SW480 (cell line): Measurements from ENCODE around the gene CCNY.

Experiments
- DNase-seq: peaks from one replicate; pipeline ENCODE4 v3.0.0-alpha.2; 2016; ENCODE audit warnings: low spot score

Gene CCNY

DNA sequence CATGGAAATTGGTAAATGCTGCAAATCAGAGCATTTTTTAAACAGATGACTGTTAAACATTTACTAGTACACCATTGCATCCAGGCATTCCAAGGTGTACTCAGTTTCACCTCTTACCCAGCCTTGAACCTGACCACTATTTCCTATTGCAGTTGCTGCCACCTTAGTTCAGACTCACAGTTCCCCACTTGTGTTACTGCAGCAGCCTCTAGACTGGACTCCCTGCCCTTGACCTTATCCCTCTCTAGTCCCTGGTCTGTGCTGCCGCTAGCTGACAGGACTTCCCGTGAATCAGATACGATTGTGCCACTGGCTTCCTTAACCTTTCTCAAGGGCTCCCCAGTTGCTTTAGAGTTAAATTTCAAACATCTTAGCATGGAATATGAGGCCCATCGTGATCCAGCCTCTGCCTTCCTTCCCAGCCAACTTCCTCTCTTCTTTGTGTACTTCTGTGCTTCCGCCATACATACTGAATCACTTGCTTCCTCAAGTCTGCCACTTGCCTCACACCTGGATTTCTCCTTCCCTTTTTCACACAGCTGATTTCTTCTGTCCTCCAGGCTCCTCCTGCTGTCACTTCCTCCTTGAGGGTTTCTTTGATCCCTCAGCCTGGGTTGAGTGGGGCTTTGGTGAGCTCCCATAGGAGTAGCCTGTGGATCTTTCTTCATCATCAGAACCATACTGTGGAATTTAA lies 150.1 kb downstream of the CCNY start:
- DNase-seq = no peak

DNA sequence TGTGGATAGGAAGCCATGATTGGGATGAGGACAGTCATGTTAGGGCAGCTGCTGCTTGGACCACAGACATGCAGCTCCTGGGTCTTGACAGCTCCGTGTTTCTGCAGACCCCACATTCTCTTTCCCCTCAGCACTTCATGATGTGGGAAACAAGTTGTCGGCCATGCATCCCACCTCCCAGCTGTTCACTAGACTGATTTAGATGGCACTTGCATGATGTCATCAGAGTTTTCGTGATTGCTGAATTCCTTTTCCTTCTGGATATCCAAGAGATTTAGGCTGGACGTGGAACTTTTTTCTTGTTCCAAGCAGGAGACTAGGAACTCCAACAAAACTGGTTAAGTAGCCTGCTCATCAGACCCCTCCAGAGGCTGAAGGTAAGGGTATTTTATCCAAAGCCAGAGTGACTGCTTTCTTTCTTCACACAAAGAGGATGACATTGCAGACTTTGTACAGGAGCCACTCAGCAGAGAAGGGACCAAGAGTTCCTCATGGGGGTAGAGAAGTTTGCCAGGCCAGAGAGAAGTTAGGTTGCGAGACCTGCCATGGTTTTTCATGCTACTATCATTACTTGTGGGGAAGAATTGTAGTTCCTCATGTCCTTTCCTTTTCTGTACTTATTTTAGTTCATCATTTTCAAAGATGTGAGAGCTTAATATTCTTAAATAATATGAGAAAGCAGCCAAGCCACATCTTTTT lies 151.2 kb downstream of the CCNY start:
- DNase-seq = no peak

DNA sequence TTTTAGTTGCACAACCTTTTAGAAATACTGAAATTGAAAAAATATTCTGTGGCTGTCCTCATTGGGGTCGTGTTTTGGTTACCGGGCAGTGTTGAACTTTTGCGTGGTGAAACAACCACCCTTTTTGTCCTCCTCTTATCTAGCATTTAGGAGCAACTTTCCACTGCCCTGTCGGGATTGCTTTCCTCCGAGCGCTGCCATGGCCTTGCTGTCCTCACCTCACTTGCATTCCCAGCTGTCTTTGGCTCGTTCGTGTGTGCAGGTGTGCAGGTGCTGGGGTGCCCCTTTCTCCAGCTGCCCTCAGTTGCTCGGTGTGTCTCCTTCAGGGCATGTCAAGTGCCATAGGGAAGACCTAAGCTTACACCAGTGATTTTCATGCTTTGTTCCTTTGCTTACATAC lies 151.9 kb downstream of the CCNY start:
- DNase-seq = no peak

DNA sequence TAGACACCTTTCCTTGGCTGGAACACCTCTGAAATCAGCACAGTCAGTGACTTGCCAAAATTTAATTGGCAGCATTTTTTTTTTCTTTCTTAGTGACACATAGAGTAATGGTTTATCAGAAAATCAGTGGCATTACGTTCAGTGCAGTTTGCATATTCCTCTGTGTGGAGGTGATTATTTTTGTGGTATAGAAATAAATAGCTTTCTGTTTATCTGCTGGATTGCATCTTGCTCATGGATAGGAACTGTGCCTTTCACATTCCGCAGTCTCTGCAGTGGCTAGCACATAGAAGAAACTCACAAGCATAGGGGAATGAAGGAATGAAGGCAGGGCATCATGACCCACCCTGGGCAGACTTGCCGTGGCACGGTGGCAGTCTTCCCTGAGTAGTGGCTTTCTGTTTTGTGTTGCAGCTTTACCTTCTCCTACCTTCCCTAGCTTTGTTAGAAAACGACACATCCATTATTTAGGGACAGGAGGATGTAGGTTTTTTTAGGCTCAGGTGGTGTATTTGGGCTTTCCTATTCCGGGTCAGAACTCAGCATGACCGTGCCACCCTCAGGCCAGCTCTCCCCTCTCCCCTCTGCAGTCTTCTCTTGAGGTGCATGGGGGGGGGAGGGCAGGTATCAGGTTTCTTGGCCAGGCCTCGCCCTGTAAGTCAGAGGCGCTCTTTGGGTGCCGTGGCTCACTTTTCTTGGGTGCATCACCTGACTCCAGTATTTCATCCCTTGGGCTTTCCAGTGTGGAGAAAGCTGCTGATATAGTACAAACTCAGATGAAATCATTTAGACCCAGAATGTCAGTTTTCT lies 156.3 kb downstream of the CCNY start:
- no peak for DNase-seq

DNA sequence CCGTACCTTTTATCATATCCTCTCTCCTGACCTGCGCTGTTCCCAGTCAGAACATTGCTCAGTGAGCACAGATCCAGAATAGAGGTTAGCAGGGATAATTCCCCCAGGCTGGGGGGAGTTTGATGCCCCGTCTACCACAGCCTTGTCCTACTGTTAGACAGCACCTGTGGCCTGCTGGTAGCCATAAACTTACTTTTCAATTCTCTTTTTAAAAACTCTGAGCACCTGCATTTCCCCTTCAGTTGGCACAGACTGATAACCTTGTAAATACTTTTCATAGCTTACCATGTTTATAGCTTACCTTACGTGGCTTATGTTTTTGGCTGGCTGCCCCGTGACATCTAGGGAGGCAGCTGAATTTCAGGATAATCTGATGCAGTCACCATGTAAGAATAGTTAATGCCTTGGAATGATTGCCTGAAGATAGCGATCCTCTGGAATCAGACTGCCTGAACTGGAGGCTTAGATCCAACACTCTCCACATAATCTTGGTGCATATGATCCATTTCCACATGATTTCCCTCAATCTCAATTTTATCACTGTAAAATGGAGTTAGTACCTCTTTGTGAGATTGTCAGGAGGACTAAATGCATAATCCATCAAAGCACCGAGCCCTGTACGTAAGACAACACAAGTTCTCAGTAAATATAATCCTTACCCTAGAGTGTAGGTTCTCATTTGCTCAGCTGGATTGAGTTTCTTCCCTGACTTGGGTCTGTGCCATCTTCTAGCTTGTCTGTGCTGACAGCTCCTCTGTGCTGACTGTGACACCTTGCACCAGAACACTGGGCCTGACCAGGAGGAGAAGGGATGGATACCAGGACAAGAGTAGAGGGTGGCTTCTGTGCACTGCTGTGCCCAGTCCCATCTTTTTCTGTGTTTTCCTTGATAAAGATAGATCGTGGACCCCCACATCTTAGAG lies 157.1 kb downstream of the CCNY start:
- no peak for DNase-seq

DNA sequence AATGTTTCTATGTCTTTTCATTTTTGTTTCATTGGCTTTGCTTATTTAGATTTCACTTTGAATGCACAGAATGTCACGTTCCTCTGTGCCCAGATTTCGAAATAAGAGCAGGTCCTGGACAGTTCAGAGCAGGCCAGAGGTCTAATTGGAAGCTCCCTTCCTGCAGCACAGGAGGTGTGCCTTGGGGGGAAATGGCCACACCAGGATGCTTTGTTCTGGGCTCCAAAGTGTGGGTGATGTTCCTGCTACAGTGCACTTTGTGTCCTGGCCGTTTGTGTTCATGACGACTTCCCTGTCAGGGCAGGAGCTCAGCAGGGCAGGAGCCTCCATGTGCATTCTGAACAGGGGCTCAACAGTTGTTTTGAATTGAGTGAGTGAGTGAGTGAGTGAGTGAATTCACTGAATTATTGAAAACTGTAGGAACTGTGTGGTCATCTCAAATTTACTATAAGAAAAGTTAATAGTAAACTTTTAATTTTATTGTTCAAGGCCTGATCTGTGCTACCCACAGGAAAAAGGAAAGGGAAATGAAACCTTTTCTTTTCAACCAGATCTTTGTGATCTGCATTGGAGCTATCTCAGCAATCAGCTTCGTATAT lies 159.3 kb downstream of the CCNY start:
- no peak for DNase-seq

DNA sequence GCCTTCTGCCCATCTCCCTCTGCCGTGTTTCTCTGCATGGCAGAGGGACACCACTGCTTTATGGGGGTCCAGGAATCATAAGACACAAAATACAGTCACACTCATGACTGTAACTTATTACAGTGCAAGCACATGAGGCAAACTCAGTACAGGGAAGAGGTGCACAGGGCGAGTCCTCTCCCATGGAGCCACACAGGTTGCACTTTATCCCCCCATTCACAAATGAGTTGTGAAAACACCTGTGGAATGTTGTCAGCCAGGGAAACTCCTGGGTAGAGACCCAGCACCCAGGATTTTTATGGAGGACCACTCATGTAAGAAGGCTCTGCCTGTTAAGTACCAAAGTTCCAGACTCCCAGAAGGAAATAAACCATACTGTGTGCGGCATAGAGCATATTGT lies 161.6 kb downstream of the CCNY start:
- DNase-seq = no peak

DNA sequence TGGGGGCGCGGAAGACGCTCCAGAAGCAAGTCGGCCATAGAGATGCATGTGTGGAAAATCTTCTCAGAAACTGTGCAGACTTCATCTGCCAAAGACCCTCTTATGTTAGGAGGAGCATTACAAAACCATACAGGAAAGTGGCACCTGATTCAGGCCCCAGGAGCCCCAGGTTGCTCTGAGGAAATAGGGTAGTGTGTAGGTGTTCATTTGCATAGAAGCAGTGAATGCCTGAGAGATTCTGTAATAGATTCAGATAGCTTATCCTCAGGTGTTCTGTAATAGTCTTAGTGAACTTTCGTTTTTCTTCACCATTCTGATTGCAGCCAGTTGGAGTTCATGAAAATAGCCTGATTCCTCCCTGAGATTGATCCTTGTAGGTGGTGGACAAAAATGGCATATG lies 162.4 kb downstream of the CCNY start:
- no peak for DNase-seq

DNA sequence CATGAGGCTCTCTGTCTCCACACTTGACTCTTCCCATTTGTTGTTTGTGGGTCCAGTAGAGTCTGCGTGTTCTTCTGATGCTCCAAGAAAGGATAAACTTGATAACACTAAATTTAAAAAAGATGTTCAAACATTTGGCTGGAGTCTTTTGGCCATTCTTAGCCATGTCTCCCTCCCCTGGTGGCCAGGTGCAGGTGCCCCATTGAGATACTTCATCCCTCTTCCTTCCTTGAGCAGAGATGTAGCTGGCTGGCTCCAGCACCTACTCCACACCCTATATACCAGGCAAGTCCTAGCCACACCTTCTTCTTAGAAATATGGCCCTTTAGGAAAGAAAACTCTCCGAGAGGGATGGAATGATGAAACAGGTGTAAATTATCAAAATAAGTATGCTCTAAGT lies 165.6 kb downstream of the CCNY start:
- DNase-seq = no peak

DNA sequence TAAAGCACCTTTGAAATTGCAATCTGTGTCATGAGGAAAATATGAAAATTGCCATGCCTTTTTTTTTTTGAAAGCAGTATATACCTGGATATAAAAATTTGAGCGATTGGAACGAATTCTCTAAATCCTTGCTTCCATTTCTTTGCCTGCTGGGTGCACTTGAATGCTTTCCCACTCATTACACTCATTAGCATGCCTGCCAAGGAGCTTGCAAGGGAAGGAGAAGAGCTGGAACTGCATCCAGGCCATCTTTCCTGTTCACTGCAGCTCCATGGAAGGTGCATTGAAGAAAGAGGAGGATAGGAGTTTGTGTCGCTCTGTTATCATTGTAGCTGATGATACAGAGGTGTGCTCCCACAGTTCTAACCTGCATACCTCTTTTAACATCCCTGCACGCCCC lies 166.4 kb downstream of the CCNY start:
- DNase-seq = no peak

DNA sequence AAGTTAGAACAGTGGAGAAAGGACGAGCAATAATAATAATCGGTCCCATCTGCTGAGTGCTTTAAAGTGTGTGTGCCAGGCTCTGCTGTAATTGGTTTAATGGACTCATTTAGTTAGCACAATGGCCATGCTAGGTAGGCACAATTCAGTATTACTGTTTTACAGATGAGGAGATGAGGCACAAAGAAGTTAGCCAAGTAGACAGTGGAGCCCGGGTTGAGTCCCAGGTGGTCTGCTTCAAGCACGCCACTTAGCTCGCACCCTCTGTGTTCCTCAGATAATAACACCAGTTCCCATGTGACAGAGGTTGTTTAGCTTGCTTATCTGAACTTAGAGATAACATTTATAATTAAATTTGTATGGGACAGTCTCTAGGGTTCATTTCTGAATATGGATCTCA lies 167.3 kb downstream of the CCNY start:
- DNase-seq = no peak

DNA sequence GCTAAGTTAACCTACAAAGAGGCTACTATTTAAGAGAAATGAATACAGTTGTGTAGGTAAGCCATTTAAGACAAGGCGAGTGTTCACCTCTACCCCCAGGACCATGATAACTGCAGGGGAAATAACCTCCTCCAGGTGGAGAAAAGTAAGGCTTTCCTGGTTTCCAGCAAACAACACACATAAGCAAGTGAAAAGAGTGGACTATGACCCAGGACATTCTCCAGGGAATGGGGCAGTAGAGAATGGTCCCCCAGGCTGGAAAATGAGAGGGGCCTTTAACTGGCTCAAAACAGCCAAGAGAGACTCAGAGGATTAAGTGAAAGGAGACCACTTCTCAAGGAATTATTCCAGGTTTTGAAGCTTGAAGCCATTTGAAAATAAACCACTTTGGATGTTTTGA lies 167.8 kb downstream of the CCNY start:
- no peak for DNase-seq

DNA sequence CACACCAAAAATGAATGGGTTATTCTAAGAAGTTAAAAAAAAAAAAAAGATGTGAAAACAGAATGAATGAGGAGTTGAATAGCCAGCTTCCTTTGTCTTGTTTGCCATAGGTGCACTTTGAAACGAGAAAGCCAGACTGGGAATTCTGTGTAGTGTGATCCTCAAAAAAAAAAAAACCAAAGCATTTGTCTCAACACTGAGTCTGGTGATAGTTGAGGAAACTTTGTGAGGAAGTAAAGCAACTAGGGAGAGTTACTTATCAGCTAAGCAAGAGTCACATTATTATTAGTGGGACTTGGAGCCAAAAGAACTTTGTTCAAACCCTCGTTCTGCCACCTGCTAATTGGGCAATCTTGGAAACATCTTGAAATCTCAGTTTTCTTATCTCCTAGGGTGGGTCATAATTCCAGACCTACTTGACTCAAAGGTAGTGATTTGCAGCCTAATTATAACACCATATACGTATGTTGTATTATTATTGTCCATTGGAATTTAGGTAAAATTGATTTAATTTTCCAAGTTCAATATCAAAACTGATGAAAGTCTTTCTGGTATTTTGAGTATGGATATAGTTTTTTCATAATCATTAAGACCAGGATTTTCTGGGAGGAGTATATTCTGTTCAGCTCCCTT lies 169.0 kb downstream of the CCNY start:
- DNase-seq = no peak

DNA sequence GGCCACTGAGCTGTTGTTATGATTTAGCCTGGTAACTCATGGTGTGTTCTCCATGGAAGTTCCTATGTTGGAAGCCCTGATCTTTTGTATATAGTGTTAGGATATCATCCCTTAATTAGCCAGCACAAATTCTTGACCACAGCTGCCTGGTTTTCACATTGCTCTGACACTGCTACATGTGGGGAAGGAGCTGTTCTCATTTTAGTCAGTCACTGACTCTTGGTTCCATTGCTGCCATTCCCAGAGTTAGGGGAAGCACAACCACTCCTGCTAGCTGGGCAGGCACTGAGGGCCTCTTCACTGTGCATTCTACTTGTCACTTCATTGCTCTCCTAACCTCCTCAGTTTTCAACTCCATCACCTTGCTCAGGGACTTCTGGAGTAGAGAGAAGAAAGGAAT lies 170.4 kb downstream of the CCNY start:
- DNase-seq = no peak

DNA sequence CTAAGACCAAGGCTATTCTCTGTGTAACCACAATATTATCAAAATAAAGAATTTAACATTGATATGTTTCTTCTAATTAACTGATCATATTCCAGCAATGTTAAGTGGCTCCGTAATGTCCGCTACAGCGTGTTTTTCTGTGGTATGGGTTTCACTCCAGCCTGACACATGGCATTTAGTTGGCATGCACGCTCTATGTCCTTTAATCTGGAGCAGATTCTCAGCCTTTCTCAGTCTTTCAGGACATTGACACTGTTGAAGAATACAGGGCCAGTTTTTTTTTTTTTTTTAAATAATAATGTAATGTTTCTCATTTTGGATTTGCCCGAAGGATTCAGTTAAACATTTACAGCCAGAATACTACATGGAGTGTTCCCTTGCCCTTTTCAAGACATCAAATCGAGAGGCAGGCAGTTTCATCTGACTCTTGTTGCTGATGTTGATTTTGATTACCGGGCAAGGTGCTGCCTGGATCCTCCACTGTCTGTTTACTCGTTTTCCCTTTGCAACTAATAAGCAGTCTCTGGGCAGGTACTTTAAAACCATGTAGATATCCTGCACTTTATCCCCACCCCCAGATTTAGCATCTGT lies 171.3 kb downstream of the CCNY start:
- no peak for DNase-seq

DNA sequence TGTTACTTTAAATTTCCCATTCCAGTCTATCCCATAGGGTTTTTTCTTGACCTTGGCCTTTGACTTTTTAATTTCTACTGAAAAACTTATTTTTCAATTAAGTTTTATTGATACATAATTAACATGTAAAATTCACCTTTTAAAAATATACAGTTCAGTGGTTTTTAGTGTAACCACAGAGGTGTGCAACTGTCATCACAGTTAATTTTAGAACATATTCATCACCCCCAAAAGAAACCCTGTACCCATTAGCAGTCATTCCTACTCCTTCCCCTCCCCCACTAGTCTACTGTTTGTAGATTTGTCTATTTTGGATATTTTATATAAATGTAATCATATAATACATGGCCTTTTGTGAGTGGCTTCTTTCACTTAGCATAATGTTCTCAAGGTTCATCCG lies 172.3 kb downstream of the CCNY start:
- no peak for DNase-seq

DNA sequence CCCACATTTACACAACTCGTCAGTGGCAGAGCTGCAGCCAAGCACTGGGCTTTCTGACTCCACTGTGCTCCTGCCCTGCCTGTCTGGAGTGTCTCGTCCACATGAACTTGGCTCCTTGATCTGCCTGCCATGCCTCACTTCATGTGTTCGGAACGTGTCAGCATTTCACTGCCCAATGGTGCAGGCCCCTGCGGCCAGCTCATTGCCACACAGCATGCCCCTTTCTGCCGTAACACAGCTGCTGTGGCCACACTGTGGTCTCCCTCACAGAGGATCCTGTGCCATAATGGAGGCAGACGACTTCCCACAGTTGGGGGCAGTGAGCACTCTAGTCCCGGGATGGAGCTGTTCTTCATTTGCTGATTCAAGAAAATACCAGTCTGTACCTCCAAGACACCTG lies 174.6 kb downstream of the CCNY start:
- no peak for DNase-seq

DNA sequence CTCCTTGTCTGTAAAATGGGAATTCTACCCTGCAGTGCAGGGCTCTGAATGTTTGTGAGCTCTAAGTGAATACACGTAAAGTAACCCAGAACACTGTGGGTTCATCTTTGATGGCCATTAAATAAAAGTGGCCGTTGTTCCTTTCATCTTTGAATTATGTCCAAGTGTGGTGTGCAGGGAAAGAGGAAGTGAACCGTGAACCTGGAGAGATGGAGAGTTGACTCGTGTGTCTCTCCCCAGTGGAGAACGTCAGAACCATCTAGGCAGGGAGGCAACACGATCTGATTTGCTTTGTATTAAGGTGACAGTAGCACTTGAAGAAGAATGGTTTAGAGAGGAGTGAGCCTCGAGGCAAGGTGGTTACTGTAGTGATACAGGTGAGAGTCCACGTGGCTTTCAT lies 175.3 kb downstream of the CCNY start:
- no peak for DNase-seq

DNA sequence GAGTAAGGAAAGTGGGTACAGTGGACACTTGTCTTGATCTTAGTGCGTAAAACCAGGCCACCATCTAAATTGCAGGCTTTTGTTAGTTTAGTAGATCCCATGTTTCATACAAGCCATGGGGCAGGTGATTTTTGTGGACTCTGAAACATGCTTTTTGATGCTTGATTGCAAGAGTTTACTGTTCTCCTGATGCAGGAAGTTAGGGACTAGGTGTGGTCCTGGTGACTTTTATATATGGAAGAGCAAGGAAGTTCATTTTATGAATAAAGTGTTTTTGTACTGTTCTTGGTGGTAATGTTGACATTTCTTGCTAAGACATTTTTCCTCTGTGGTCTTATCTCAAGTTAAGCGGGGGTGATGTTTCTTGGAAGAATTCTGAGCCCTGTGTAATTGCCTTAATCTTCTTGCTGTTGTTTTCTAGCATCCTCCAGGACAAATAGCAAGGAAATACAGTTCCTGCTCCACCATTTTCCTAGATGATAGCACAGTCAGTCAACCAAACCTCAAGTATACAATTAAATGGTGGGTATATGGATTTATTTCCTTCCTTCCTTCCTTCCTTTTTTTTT lies 179.9 kb downstream of the CCNY start:
- DNase-seq = no peak

DNA sequence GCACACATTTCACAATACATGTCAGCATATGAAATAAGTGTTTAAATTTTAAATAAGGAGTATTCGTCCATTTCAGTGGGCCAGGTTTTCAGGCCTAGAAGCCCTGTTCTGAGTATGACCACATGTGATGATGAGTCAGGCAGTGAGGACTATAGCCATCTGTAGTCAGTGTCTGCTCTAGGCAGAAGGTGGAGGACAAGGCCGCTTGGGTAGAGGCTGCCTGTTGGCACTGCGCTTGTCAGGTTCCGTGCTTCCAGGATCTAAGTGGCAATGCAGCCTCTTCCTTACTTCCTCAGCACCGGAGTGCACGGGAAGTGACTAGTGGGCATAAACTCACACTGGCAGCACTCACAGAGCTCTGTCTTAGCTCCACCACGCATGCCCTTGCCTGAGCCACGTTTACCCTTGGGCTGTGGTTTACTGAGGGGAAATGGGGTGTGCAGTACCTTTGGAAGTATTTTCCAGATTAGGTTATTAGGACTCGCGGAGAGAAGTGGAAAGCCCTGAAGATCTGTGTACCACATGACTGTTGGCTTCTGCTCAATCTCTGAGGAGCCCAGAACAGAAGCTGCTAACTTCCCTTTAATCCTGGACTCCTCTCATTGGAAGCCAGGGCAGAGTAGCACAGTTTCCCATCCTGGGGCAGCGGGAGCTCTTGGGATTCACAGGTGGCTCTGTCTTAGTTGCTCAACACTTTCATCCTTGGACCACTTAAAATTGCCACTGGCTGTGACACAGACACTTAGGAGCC lies 181.3 kb downstream of the CCNY start:
- DNase-seq = no peak
